GM21576 (cell line): Measurements from ENCODE around the gene EIPR1.

Experiments used
- ATAC-seq: cut with Tn5 transposase; IDR thresholded peaks from one replicate; pipeline ENCODE4 v1.9.1; 2021; ENCODE audit warnings: mild to moderate bottlenecking, moderate library complexity; ENCODE audit not compliant: unreplicated experiment

EIPR1 gene

GRCh38 chr2:3309496-3310355 is 67.9 kb downstream of the EIPR1 start:
- ATAC-seq = no peak

- no peak for ATAC-seq
Measured at GRCh38 chr2:3307901-3308300, 69.7 kb downstream of the EIPR1 start.

GRCh38 chr2:3307236-3307635 is 70.4 kb downstream of the EIPR1 start:
- ATAC-seq = no peak

- ATAC-seq = no peak
Measured at GRCh38 chr2:3305952-3306351, 71.7 kb downstream of the EIPR1 start.

GRCh38 chr2:3305431-3305830 is 72.2 kb downstream of the EIPR1 start:
- ATAC-seq = no peak

GRCh38 chr2:3303583-3304406 is 73.8 kb downstream of the EIPR1 start:
- ATAC-seq = peak; percentile 99

- no peak for ATAC-seq
Measured at GRCh38 chr2:3302751-3303582, 74.7 kb downstream of the EIPR1 start.

- no peak for ATAC-seq
Measured at GRCh38 chr2:3302421-3302750, 75.2 kb downstream of the EIPR1 start.

- ATAC-seq = no peak
Measured at GRCh38 chr2:3301001-3301400, 76.6 kb downstream of the EIPR1 start.

- no peak for ATAC-seq
Measured at GRCh38 chr2:3300224-3300995, 77.2 kb downstream of the EIPR1 start.

GRCh38 chr2:3299703-3300102 is 77.9 kb downstream of the EIPR1 start:
- no peak for ATAC-seq

GRCh38 chr2:3299130-3299529 is 78.5 kb downstream of the EIPR1 start:
- ATAC-seq = no peak

- ATAC-seq = no peak
Measured at GRCh38 chr2:3298191-3298590, 79.4 kb downstream of the EIPR1 start.

GRCh38 chr2:3297523-3297922 is 80.1 kb downstream of the EIPR1 start:
- no peak for ATAC-seq

GRCh38 chr2:3296182-3296972 is 81.2 kb downstream of the EIPR1 start:
- no peak for ATAC-seq

- ATAC-seq = no peak
Measured at GRCh38 chr2:3294493-3294892, 83.1 kb downstream of the EIPR1 start.

- no peak for ATAC-seq
Measured at GRCh38 chr2:3294069-3294468, 83.5 kb downstream of the EIPR1 start.

GRCh38 chr2:3293221-3293620 is 84.4 kb downstream of the EIPR1 start:
- ATAC-seq = no peak

GRCh38 chr2:3292416-3292815 is 85.2 kb downstream of the EIPR1 start:
- ATAC-seq = no peak

- ATAC-seq = no peak
Measured at GRCh38 chr2:3291750-3292149, 85.9 kb downstream of the EIPR1 start.
